NCI-H1105 treated with DMSO at 0.1 percent for 48 hours (cell line): ENCODE data around the gene GRIK4.

Experiments used
- DNase-seq: peaks from one replicate; lab custom pipeline; 2025; lab: John Stamatoyannopoulos, UW

GRIK4 gene

DNA sequence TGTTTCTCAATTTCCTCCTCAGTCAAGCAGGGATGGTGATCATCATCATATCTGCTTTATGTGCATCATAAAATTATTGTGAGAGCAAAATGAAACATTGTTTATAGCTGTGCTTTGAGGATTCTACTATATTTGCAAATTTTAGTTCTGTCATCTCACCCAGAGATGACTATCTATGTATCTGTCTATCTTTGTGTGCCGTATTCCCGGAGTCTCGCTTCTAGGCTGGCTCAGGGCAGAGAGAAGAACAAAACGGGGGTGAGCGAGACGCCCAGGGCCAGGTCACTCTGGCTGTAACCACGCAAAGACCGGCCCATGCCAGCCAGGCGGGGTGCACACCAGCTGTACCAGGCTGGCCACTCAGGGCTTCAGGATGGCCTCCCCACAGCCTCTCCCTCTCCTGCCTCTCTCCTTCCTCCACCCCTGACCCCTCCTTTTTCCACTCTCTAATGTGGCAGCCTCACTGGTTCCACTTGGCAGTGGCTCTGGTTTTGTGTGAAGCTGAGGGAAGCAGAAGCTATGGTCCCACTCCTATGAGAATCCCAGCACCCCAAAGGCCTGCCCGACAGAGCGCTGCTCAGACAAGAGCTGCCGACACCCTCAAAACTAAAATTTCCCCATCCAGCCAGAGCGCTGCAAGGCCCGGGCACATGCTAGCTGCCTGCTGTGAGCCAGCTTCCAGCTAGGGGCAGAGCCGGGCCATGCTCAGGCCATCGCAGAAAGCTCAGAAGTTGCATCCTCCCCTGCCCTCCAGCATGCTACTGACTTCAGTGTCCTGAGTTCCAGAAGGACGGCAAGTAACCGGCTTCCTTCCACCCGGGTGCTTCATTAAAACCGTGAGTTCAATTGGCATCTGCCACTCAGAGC is 372.8 kb downstream of the GRIK4 start:
- no peak for DNase-seq

DNA sequence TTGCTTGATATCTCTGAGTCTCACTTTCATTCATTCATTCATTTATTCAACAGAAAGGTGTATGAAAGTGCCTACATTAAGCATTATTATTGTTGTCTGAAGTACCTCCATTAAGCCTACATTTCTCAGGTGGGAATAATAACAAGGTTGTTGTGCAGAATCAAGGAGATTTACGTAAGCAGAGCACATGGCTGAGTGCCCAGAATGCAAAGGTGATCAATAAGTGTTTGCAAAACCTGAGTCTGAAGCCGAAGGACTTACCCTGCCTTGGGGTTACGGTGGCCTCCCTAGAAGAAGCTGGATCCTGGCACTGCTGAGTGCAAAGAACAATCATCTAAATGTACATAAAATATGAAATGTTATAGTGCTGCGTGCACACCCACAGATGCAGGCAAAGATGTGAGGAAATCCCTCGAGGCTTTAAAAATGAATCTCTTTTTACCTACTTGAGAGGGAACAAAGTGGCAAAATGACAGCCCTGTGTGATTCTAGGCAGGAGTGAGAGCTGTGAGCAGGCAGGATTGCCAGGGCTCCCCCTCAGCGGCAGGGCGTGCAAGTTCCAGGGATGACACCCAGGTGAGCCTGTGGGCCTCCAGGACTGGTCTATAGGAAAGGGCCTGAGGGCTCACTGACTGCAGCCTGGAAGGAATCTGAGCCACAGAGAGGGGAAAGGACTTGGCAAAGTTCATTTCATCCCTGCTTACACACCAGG is 379.2 kb downstream of the GRIK4 start:
- peak; percentile 86 for DNase-seq

DNA sequence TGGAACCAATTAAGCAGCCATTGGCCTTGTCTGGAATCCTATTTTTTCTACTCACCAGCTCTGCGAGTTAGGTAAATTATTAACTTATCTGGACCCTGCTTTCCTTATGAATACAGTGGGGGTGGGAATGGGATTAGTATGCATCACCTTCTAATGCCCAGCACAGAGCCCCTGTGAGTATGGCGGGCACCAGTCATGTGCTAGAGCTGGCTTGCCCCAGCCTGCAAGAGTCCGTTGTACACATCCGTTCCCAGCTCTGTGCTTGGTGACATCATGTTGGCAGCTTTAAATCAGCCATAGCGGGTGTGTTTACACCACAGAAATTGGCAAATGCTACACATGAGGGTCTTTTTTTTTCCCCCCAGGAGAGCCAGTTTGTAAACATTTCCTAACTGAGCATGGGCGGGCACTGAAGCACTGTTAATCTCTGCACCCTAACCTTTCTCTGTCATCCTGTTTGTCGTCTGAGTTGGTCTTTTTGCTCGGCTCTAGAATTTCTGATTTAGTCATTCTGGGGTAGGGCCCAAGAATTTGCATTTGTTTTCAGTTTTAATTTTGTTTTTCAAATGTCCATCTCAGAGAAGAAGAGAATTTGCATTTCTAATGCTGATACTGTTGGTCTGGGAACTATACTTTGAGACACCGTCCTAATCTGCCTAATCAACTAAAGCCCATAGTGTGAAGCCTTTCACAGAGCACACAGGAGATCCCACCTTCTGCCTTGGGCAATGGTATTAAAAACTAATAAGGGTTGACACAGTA is 382.1 kb downstream of the GRIK4 start:
- DNase-seq: peak; percentile 11

DNA sequence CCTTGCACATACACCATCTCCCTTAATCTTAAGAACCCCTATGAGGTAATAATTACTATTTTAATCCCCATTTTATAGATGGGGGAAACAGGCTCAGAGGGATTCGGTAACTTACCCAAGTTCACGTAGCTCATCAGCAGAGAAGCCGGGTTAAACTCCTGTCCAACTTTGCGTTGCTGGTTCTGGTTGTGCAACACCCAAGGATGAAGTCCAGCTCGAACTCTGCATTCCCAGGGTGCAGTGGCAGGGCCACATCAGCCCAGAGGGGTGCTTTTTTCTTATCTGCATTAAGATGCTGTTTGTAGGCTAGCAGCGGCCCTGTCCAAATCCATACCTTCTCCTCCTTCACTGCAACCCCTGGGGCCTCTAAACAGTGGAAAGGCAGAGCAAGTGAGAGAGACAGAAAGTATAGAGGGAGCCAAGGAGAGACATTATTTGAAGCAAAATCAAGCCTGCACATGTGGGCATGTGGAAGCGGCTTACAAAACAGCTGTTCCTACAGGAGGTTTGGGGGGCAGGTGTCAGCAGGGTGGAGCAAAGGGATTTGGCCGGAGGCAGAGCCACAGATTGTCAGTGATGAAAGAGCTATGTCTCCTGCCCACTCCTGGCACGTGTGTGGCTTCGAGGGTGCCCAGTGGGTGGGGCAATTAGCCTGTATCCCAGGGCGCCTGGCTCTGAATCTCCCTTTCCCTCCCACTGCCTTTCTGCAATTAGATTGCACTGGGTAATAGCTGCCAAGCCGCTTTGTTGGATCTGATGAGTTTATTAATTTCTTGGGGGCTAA is 382.8 kb downstream of the GRIK4 start:
- DNase-seq: peak; percentile 98

DNA sequence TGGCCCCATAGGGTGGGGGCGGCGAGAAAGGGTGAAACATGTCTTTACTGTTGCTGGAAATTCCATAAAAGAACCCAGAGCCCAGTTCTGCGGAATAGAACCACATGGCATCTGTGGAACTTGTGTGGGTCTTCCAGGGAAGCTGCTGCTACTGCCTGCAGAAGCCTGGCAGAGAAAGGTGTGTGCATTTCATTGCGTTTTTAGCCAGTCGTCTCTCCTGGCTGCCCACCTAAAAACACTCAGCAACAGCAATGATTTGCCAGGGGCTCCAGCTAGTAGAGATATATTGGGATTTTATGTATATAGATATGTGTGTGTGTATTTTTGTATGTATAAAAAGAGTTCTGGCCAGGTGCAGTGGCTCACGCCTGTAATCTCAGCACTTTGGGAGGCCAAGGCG is 385.1 kb downstream of the GRIK4 start:
- DNase-seq: no peak

DNA sequence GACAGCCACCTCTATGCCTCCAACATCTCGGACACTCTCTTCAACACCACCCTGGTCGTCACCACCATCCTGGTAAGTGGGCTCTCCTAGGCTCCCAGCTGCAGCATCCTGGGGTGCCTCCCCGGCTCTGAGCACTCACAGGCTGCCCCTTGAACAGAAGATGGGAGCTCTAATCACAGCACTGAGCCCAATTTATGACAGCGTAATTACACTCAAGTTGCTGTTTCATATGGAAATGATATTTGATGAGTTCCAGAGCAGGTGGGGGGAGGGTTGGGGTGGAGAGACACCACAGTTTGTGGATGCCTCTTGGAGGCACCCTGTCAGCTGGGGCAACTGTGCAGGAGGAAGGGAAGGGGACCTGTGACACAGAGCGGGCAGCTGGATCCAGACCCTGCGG is 387.0 kb downstream of the GRIK4 start:
- peak; percentile 49 for DNase-seq

DNA sequence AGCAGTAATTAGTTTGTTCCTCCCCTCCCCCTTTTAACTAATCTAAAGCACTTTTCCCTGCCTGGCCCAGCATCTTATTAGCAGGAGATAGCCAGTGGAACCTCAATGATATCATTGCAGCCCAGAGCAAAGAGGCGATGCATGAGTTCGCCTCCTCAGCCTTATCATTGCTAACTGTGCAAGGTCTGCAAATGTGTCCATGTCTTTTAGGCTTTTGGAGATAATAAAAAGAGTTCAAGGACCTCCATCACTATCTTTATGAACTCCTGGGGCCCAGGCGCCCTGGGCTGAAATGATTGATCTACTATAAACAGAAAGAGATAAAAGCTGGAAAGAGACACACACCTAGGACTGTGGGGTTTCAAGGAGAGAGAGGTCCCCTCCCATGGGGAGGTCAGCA is 388.2 kb downstream of the GRIK4 start:
- no peak for DNase-seq

DNA sequence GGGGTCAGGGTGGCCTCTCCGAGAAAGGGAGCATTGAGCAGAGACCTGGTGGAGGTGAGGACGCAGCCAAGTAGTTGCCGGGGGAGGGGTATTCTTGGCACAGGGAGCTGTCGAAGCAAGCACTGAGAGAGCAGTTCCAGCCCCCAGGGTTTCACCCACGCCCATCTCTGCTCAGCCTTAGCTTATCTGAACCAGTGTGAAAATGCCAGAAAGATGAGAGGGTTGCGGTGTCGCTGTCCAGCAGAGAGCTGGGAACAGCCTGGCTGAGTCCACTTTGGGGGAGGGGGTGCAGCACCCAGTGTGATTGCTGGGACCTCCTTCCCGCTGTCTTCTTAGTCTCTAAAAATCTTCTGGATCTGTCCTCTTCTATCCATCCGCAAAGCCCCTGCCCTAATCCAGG is 389.1 kb downstream of the GRIK4 start:
- DNase-seq: no peak

DNA sequence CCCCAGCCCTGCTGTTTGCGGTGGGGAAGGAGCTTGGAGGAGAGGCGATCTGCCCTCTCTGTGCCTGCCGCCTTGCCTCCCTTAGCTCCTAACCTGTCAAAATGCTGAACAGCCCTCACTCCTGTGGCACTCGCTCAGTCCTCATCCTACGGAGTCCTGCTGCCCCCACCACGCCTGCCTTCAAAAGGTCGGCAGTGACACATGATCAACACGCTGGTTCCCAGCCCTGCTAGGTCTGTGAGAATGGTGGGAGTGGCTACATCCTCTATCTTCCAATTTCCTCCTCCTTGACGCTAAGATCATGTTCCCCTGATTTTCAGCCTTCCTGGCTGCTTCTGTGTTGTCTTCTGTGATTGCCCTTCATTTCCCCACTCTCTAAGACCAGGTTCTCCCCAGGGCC is 392.1 kb downstream of the GRIK4 start:
- DNase-seq: no peak

DNA sequence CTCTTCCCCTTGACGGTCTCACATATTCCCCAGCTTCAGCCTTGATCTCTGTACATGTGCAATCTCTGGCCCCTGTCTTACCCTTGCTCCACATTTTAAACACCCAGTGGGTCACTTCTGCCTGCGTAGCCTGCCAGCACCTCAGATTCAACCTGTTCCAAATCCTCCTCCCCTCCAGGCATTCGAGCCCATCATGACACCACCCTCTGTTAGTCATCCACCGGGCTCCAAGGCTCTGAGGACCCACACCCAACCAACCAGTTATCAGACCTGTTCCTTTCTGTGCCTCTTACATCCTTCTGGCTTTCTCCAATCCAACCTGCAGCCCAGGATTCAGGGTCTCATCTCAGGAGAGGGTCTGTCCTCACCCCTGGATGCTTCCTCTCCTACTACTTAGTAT is 392.6 kb downstream of the GRIK4 start:
- no peak for DNase-seq

DNA sequence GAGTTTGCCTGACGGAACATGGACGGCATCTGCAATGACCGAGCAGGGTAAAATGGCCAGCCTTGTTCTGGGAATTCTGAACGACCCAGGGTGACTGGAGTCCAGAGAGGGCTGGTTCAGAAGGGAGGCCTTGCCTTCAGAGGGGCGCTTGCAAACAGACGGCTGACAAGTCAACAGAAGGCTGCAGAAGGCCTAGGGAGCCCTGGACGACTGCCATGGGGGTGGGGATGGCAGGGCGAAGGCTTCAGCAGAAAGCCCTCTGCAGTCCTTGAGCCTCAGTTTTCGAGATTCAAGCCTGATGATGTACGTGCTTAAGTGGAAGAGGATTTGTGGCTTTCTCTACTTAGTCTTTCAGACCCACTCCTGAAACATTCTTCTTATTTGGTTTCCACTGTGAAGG is 395.2 kb downstream of the GRIK4 start:
- no peak for DNase-seq

DNA sequence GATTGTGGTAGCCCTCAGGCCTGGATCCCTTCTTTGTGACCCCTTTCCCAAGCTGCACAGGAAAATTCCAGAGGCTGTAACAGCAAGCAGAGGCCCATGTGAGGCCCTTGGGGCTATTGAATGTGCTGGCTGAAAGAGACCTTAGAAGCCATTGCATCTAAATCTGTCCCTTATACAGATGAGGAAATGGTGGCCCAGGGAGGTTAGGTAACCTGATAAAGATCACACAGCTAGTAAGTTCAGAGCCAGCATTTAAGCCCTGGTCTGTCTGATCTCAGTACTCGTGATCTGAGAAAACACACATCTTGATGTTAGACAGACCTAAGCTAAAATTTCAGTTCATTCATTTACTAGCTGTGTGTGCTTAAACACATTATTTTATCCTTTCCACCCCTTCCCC is 396.4 kb downstream of the GRIK4 start:
- no peak for DNase-seq

DNA sequence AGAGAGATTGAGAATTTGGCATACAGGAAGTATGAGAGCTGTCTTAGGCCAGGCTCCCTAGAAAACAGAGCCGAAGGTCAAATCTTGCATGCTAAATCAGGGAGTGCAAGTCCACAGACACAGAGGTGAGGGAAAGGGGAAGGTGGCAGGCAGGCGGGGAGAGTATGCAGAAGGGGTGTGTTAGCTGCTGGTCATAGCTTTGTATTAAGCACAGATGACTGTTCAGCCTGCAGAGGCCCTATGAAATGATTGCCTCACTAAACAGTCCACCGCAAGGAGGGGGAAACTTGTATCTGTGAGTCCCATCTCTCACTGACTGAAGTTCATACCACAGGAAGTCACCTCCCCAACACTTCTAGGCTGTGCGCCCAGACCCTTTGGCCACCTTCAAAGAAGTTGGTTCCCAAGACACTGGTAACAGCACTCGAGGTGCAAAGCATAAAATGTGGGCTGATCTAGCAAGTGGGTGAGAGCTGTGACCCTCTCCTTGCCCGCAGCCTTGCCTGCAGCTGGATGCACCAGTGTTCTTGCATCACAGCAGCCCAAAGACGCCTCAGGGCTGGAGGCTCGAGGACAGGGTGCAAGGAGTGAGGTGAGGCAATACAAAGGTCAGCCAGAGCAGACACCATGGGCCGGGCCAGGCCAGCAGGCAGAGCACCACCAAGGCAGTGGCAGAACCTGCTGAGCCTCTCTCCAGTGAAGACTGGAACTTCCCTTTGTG is 397.1 kb downstream of the GRIK4 start:
- DNase-seq: no peak

DNA sequence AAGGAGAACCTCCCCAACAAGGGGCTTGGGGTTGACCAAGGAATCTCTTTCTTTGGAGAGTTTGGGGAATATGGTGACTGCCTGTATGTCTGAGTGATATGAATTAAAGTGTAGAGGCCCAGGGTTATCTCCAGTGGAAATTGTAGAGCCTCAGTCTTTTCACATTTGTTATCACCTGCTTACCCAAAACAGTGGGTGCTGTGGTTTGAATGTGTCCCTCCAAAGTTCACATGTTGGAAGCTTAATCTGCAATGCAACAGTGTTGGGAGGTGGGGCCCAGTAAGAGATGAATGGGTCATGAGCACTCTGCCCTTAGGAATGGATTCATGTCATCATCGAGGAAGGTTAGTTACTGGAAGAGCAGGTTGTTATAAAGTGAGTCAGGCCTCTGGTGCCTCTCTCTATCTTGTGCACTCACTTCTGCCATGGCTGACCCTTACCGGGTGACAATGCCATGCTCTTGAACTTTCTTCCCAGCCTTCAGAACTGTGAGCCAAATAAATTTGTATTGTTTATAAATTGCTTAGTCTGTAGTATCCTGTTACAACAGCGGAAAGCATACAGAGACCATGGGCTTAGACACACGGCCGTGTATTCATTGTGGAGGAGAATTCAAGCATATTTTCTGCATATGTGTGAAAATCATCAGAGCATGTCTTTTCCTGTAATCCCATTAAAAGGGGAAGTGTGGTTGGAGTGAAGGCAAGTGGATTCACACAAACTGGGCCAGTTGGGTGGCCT is 398.3 kb downstream of the GRIK4 start:
- DNase-seq: no peak

DNA sequence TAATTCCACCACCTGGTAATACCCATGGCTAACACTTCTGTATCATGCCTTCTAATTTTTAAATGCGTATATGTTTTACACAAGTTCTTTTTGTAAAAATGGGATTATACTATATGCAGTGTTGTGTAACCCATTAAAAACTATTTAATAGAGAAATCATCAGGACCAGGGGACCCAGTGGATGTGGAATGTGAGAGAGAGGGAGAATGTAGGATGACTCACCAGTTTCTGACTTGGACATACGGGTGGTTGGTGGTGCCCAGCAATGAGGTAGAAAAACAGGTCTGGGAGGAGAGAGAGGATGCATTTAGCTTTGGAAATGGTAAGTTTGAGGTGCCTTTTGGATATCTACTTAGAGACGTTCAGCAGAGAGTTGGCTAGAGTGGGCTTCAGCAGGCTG is 400.4 kb downstream of the GRIK4 start:
- no peak for DNase-seq

DNA sequence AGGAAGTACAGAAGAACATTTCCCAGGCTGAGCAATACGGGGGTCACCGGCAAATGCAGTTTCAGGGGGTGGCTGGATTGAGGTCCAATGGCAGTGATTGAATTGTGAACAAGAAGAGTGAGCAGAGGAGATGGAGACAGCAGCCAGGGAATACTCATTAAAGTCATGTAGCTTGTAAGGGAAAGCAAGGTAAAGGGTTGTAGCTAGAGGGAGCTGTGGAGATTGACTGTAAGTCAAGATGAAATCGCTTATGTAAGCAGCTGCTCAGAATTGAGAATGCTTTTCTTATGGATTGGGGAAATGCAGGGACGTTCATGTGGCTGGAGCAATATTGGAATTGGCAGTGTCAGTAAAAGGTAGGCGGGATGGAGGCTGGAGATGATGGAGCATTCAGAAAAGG is 401.0 kb downstream of the GRIK4 start:
- DNase-seq: peak; percentile 57

DNA sequence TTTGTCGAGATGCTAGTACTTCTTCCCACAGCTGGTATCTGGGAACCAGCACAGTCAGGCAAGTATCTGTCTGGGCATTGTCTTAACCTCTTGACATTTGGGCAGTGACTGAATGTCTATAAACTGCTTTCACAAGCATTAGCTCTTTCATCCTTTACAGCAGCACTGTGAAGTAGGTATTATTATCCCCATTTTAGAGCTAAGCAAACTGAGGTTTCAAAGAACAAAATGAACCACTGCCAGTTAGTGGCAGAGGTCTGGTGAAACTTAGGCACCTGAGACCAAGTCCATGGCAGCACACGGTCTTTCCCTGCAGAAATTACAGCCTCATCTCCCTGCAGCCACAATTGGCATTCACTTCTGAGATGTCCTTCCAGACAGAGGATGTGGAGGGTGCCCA is 401.4 kb downstream of the GRIK4 start:
- DNase-seq: no peak

DNA sequence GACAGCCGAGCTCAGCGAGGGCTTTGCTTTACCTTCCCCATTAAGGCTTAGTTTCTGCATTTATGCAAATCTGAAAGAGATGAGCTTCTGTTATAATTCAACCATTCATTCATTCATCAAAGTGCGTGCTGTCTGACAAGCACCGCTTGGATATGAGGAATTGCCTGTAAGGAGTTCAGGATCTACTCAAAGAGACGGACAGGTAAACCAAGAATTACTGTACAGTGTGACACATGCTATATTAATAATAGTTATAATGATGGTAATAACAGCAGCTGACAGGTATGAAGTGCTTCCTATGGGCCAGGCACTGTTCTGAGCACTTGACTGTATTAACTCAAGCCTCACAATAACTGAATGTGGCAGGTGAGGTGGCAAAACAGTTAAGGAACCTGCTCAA is 402.5 kb downstream of the GRIK4 start:
- DNase-seq: no peak

DNA sequence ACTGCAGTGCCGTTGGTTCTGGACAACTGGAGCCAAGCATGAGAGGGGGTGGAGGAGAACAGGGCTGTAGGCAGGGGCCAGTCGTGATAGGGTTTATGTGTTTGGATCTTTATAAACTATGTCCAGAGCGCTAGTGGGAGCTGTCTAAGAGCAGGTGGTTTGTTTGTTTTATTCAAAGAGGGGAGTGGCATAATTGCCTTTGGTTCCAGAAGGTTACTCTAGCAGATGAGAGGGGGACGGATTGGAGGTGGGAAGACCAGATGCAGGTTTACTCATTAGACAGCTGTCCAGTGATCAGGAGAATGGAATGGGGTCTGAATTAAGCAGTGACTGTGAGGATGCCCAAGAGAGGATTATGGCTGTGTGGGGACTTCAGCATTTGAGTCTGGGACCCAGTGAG is 403.1 kb downstream of the GRIK4 start:
- peak; percentile 50 for DNase-seq

DNA sequence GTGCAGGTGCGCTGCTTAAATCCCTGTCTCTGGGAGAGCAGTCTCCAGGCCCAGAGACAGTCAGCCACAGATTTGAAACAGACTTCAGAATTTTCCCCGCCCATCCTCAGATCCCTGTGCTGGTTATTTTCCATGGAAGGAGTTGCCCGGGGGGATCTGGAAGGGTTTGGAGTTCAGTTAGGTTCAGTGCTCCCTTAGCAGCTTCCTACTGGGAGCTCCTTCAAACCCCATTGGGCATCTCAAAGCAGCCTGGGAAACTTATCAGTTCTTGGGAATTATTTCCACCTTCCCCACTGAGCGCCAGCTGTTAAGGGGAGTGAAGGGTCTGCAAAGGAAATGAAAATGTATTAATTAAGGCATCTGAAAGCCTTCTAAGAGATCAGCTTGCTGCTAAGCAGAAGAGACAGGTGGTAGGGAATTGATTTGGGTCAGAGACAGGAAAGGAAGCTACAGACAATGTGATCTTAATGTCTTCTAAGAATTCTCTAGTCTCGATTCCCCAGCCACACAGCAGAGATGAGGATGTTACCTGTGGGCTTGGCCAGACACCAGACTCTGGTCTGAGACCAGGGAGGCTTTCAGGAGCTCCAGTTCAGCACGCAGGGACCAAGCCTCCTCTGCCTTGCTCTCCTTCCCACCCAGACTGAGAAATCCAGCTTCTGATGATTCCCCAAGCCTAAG is 406.2 kb downstream of the GRIK4 start:
- no peak for DNase-seq
